Measurements from ENCODE around the gene ZNF148. TPM values are rescaled to one million over a fixed set of nuclear protein-coding genes. Genes with fewer than 3 reads are reported as not detected.

ZNF148 gene
- polyA plus RNA-seq, 3 donors = 6.5 to 48.4 (median 34.1) TPM

- Histone ChIP-seq H3K9ac (ENCODE audit: insufficient read depth, low read length, poor library complexity, severe bottlenecking) (no peak overlapping the region), H3K9me3 (replicated peaks in 1 of 2; ENCODE audit: control insufficient read depth in 1 of 2, insufficient read depth in 1 of 2, low read length in 2 of 2) (no peaks in the 10 kb centered on the region), H3K36me3 (replicated peaks in 1 of 2; ENCODE audit: control insufficient read depth in 1 of 2, insufficient read depth in 2 of 2, low read length in 2 of 2) (no peaks in the 10 kb centered on the region), H3K27me3 (ENCODE audit: control insufficient read depth in 2 of 2, insufficient read depth in 2 of 2, low read length in 2 of 2) (no peaks in the 10 kb centered on the region), H4K20me1 (ENCODE audit: insufficient read depth, low read length) (no peaks in the 10 kb centered on the region), H3K4me2 (replicated peaks; ENCODE audit: extremely low read depth, low read length, poor library complexity, severe bottlenecking) (no peak overlapping the region), H3K4me1 (ENCODE audit: control insufficient read depth in 1 of 2, insufficient read depth in 2 of 2, low read length in 2 of 2) (no peaks in the 10 kb centered on the region), H3K27ac (ENCODE audit: low read depth in 1 of 2, low read length in 2 of 2) (no peak overlapping the region), H2AFZ (ENCODE audit: insufficient read depth, low read depth, low read length, poor library complexity, severe bottlenecking) (no peak overlapping the region), H3K4me3 (replicated peaks in 1 of 3; ENCODE audit: low read depth in 2 of 3, low read length in 3 of 3) (no peak overlapping the region), H3K79me2 (ENCODE audit: insufficient read depth, low read length) (no peaks in the 10 kb centered on the region)
- Mint-ChIP-seq H3K27me3 (ENCODE audit: low read depth in 3 of 3) (peaks cover 2 to 9% (median 4%) of the 10 kb centered on the region in 3 donors), H3K27ac (no peak overlapping the region), H3K9me3 (no peaks in the 10 kb centered on the region), H3K36me3 (no peaks in the 10 kb centered on the region), H3K4me3 (no peak overlapping the region), H3K4me1 (peaks cover 6% of the 10 kb centered on the region)
- TF ChIP-seq CTCF (IDR thresholded peaks at IDR 0.05) = no peak
- intact Hi-C loops (cut with micrococcal nuclease) = no loop called here
- WGBS (ENCODE audit: insufficient coverage) = no CpG with 5 or more reads among the region's 2 CpGs
- DNase-seq = no peak
Measured at GRCh38 chr3:125188955-125189354, 186.2 kb downstream of the ZNF148 start.

- no peaks in the 10 kb centered on the region for H4K20me1 ChIP-seq (ENCODE audit: insufficient read depth, low read length)
- no peaks in the 10 kb centered on the region for H3K9me3 ChIP-seq (replicated peaks in 1 of 2; ENCODE audit: control insufficient read depth in 1 of 2, insufficient read depth in 1 of 2, low read length in 2 of 2)
- peaks cover 1 to 5% (median 2%) of the 10 kb centered on the region in 3 donors for H3K27me3 Mint-ChIP-seq (ENCODE audit: low read depth in 3 of 3)
- no peak overlapping the region for H3K27ac Mint-ChIP-seq
- no peaks in the 10 kb centered on the region for H3K36me3 ChIP-seq (replicated peaks in 1 of 2; ENCODE audit: control insufficient read depth in 1 of 2, insufficient read depth in 2 of 2, low read length in 2 of 2)
- peaks cover 6% of the 10 kb centered on the region for H3K4me1 Mint-ChIP-seq
- no peak overlapping the region for H3K9ac ChIP-seq (ENCODE audit: insufficient read depth, low read length, poor library complexity, severe bottlenecking)
- no peak for TF ChIP-seq CTCF (IDR thresholded peaks at IDR 0.05)
- no peak for DNase-seq
- H3K36me3 Mint-ChIP-seq = no peaks in the 10 kb centered on the region
- no peak overlapping the region for H3K4me3 ChIP-seq (replicated peaks in 1 of 3; ENCODE audit: low read depth in 2 of 3, low read length in 3 of 3)
- no peak overlapping the region for H3K4me2 ChIP-seq (replicated peaks; ENCODE audit: extremely low read depth, low read length, poor library complexity, severe bottlenecking)
- intact Hi-C loops (cut with micrococcal nuclease) = no loop called here
- H3K79me2 ChIP-seq (ENCODE audit: insufficient read depth, low read length) = no peaks in the 10 kb centered on the region
- H3K27ac ChIP-seq (ENCODE audit: low read depth in 1 of 2, low read length in 2 of 2) = no peak overlapping the region
- no peaks in the 10 kb centered on the region for H3K4me1 ChIP-seq (ENCODE audit: control insufficient read depth in 1 of 2, insufficient read depth in 2 of 2, low read length in 2 of 2)
- H3K9me3 Mint-ChIP-seq = no peaks in the 10 kb centered on the region
- no peaks in the 10 kb centered on the region for H3K27me3 ChIP-seq (ENCODE audit: control insufficient read depth in 2 of 2, insufficient read depth in 2 of 2, low read length in 2 of 2)
- no peak overlapping the region for H2AFZ ChIP-seq (ENCODE audit: insufficient read depth, low read depth, low read length, poor library complexity, severe bottlenecking)
- H3K4me3 Mint-ChIP-seq = no peak overlapping the region
- 68% methylated on average over 5 of the region's 5 CpGs for WGBS (ENCODE audit: insufficient coverage)
Measured at GRCh38 chr3:125187599-125187910, 187.6 kb downstream of the ZNF148 start.
